Upper lobe of left lung (tissue), 4 donors: ENCODE measurements around the gene CR1.

Experiments used
- CTCF ChIP-seq, 6 experiments: fragments of 450-650 bp in 4 of 6; fragments of 200-600 bp in 2 of 6; sonication (generic) in 2 of 6; IDR thresholded peaks; one replicate each; pipeline ENCODE4 v1.5.1; 2016 to 2019; ENCODE audit warnings: antibody characterized with exemption in 6 of 6
- POLR2A ChIP-seq, 4 donors: fragments of 450-650 bp; IDR thresholded peaks; one replicate each; pipeline ENCODE4 v1.5.1; 2016 to 2017; ENCODE audit warnings: antibody characterized with exemption in 4 of 4, mild to moderate bottlenecking in 2 of 4

- TF ChIP-seq POLR2A (IDR thresholded peaks at IDR 0.05) (no peak), CTCF (IDR thresholded peaks at IDR 0.05) (no peak)
Measured at GRCh38 chr1:207648334-207649209, 152.6 kb downstream of the CR1 start.
